OCI-M2 (cell line): Measurements from ENCODE around the gene DDX10.

Experiments used
- DNase-seq: peaks from one replicate; lab custom pipeline; 2025; ENCODE audit not compliant: unreplicated experiment; lab: John Stamatoyannopoulos, UW

The DDX10 gene

DNA sequence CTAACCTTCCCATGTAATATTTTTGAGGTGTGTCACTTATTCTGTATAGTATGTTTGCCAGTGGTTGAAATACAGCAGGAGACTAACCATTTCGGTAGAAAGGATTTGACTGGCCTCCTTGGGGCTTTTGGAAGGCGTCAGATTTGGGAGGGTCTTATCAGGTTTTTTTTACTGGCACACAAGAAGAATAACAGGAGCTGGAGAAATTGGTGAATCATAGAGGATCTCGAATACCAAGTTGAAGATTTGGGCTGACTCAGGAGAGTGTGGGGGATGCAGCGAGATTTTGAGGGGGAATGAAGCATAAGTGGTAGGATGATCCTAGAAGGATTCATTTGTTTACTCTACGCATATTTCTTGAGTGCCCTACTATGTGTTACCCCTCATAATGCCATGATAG, 200.5 kb downstream of the DDX10 start:
- no peak for DNase-seq

- DNase-seq = no peak
These were observed 201.9 kb downstream of the DDX10 start for GRCh38 chr11:108866781-108867180.

- no peak for DNase-seq
These were observed 205.6 kb downstream of the DDX10 start for GRCh38 chr11:108870373-108871020.

- DNase-seq = no peak
These were observed 206.3 kb downstream of the DDX10 start for GRCh38 chr11:108871152-108871551.

GRCh38 chr11:108871867-108872266, 207.0 kb downstream of the DDX10 start:
- DNase-seq = no peak

- no peak for DNase-seq
These were observed 208.0 kb downstream of the DDX10 start for GRCh38 chr11:108872781-108873291.

- DNase-seq = no peak
These were observed 208.4 kb downstream of the DDX10 start for GRCh38 chr11:108873310-108873709.

DNA sequence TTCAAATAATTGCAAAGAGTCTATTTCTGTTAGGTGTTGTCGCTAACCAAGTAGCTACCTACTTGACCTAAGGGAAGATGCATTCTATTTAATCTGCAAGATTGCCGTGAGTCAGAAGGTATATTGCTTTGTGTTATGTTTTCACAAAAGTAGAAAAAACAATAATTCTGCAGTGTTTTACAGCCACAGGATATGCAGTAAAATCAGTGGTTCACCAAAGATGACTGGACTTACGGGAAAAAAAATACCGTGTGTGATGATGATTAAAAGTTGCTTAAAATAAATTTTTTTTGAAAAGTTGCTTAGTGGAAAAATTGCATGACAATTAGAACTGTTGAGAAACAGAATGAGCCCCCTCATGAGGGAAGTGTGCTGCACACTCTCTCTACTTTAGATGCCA, 209.1 kb downstream of the DDX10 start:
- no peak for DNase-seq

DNA sequence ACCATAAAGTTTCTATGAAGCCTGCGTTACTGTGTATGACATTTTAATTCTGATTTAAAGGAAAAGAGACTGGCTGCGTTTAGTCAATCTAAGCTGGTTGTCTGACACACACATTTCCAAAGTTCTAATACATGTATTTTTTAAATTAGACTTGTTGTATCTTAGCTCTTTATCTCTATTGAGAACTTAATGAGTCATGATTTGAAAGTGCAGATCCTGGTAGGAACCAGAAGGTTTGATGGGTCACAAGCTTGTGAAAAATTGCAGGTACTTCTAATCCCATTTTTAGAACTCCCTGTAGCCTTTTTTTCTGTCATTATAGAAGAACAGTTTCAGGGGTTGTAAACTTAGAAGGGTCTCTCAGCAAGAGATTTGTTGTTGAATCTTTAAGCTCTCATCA, 210.3 kb downstream of the DDX10 start:
- DNase-seq = no peak

DNA sequence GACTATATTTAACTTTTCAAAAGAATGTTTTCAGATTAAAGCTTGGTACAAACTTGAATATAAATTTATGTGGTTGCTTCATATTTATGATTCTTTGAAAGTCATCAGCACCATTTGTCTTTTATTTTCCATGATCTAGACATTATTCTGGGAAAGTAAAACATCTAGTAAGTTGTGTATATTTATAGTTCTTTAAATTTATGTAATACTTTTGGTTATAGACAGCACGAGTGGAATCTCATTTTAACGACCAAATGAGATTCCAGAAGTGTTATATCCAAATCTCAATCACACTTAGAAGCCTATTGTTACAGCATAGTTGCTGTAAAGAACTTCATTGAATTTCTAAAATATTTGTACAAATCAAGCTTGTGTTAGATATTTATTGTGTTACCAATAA, 212.3 kb downstream of the DDX10 start:
- no peak for DNase-seq

- no peak for DNase-seq
These were observed 215.6 kb downstream of the DDX10 start for GRCh38 chr11:108880510-108880909.

GRCh38 chr11:108881131-108881530, 216.3 kb downstream of the DDX10 start:
- DNase-seq = no peak

- DNase-seq = no peak
These were observed 217.5 kb downstream of the DDX10 start for GRCh38 chr11:108882211-108882831.

DNA sequence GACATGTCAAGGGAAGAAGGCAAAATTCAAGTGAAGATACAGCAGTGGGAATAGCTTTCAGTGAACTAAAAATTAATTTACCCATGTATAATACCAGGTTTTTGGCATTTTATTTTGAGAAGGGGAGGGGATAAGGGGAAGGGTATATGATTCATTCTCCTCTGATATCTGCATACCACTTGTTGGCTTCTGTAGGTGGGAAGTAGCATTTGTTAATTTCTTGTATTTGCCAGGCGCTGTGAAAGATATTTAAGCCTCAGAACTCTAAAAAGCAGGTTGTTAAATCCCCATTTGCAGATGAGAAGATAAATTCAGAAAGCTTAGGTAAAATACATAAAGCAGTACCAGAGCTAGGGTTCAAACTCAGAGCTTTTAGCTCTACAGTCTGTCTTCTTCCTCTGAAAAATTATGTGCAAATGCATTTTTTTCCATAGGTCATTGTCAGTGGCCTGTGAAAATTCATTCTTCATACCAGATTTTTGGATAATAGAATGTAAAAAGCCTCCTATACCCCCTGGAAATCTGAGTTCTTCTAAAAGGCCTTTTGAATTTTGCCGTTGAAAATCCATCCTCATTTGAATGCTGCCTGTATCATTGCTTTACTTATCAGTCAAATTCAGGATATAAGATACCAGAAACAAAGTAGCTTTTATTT, 221.3 kb downstream of the DDX10 start:
- DNase-seq = no peak

GRCh38 chr11:108886660-108887009, 221.8 kb downstream of the DDX10 start:
- DNase-seq = no peak

DNA sequence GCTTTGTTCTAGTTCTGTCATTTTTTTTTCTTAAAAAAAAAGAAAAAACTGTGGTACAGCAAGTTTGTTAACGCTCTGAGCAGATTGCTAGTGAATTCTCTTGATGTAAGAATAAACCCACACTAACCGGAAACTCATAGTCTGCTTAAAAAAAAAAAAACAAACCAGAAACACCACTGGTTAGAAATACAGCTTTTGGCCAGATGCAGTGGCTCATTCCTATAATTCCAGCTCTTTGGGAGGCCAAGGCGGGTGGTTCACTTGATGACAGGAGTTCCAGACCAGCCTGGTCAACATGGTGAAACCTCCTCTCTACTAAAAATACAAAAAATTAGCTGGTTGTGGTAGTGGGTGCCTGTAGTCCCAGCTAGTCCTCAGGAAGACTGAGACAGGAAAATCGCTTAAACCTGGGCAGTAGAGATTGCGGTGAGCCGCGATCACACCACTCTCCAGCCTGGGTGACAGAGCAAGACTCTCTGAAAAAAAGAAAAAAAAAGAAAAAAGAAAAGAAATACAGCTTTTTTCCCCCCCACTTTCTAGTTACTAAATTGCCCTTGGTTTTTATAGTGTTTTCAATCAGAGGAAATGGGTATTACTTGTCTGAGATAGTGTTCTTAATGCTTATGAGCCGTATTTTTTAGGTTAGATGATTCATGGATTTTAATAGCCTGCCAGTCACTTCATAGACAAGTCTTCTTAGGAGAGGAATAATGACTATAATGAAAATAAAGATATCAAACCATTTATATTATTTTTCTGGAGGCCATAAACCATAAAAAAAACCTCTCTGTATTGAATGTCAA, 222.8 kb downstream of the DDX10 start:
- DNase-seq = no peak

DNA sequence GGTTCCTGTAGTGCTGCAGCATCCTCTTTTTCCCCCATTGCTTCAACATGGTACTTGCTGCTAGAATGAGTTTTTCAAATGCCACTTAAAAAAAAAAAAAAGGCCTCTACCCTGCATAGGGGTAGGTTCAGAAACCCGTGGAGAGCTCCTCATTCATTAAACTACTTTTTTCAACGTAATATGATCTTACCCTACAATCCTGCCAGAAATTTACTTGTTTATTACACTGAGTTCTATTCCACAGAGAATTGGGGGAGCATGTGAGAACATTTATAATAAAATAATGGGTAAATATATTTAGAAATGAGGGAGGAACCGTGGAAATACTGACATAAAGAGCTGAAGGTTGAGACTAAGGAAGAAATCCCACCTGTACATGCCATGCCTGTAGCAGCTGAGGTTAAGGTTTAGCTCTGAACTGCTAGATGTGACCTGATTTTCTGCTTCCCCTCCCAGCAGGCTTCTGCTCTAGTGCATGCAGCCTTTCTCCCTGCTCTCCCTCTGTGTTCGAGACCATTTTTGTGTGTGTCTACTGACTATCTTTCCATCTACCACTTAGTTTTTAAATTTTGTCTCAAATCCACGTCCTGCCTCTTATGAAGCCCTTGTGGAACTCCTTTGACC, 225.7 kb downstream of the DDX10 start:
- no peak for DNase-seq

GRCh38 chr11:108891143-108891542, 226.3 kb downstream of the DDX10 start:
- DNase-seq = no peak

DNA sequence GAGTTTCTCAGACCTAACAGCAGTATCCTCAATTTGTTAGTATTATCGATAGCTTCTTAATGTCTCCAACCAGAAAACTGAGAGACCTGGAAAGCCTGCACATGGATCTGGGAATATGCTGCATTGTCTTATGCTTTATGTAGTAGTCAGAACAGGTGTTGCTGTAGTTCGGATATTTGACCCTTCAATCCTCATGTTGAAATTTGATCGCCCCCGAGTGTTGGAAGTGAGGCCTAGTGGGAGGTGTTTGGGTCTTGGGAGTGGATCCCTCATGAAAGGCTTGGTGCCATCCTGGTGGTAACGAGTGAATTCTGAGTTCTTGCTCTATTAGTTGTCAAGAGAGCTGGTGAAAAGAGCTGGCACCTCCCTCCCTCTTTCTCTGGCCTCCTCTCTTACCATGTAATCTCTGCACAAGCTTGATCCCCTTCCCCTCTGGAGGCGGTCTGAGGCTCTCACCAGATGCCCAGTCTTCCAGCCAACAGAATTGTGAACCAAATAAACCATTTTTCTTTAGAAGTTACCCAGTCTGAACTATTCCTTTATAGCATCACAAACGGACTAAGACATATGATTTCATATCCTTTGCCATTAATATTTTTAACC, 227.1 kb downstream of the DDX10 start:
- DNase-seq = no peak

DNA sequence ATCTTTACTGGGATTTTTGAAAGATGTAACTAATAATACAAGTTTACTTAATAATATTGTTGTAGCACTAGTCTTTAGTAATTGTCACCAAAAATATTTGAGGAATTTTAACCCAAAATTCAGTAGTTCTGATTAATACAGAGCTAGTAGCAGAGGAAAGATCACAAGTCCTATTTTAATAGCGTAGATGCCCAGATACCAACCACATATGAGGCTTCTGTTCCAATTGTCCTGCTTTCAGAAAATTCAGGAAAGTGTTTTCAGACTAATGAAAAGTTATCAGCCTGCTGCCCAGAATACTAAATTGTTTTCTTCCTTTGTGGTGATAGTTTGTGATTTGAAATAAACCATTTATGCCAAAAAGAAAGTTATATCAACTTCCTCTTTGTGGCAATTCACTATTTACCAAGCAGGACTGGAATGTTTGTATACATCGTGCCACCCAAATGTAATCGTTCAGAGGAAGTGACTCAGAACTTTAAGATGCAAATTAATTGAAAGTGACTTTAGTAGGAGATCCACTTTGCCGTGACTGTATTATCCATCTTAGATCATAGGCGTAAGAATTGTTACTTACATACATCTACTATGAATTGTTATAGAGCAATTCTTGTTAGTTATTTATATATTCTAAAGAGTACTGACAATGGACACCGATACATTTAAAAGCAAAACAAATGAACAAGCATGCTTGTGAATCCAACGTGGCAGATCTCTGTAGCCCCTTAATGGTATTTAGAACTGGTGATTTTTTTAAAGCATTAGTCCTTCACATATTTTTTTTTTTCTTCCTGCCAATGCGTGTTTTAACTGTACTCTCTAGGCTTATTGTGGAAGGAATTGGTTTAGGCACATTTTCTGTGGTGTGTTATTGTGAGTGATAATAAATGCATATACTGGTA, 231.0 kb downstream of the DDX10 start:
- DNase-seq = no peak
